GM21786 (cell line): Measurements from ENCODE around the gene MILR1.
A peak's percentile ranks its signal among the peaks of the same experiment; 100 is the strongest.
"Not testable (repeated sequence)": the region's sequence is repeated elsewhere in the genome, so short reads cannot be mapped to it uniquely, and the experiment has no call there.

Experiments used
- ATAC-seq: cut with Tn5 transposase; IDR thresholded peaks from one replicate; pipeline ENCODE4 v1.9.1; 2021; ENCODE audit not compliant: unreplicated experiment

The MILR1 gene

GRCh38 chr17:64466834-64467233 lies 17.9 kb downstream of the MILR1 start:
- ATAC-seq, result not testable (repeated sequence)

- ATAC-seq, result no peak
Observed at GRCh38 chr17:64470625-64471024, 21.7 kb downstream of the MILR1 start.

- ATAC-seq, result no peak
Observed at GRCh38 chr17:64471440-64471839, 22.5 kb downstream of the MILR1 start.

GRCh38 chr17:64472564-64472963 lies 23.6 kb downstream of the MILR1 start:
- ATAC-seq, result no peak

DNA sequence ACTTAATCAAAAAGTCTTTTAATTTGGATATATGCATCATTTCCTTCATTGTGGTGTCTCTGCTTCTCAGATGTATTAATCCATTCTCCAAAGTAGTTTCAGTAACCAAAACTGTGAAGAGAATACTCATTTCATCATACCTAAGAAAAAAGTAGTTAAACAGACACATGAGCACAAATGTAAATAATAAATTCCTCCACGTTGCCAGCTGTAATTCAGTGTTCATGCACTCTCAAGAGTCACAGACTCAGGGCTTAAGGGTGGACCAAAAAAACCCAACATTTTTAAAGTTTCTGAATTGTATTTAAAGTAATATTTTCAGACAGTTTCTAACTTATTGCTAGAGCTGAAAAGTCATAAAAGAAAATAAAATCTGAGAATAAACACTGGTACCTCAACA lies 28.9 kb downstream of the MILR1 start:
- no peak for ATAC-seq

- ATAC-seq, result no peak
Observed at GRCh38 chr17:64480951-64481350, 32.0 kb downstream of the MILR1 start.

- no peak for ATAC-seq
Observed at GRCh38 chr17:64484380-64484779, 35.5 kb downstream of the MILR1 start.

- ATAC-seq, result no peak
Observed at GRCh38 chr17:64488301-64488700, 39.4 kb downstream of the MILR1 start.

GRCh38 chr17:64491034-64491860 lies 42.3 kb downstream of the MILR1 start:
- no peak for ATAC-seq

DNA sequence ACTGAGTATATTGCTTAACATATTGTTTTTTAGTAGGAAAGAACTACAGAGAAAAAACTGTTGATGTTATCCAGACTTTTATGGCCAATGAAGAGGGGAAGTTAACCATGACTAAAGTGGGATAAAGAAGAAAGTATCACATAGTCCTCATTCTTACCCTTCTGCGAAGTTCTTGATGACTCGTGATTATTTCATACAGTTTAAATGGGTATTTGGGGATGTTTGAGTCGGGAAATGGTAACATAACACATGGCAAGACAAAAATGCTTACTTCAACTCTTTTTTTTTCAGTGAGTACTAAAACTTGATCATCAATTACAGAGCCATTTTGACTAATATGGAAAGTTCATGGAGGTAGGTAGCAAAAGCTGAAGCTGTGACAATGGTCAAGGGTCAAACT lies 43.1 kb downstream of the MILR1 start:
- ATAC-seq, result no peak

- ATAC-seq, result no peak
Observed at GRCh38 chr17:64492481-64493109, 43.7 kb downstream of the MILR1 start.

DNA sequence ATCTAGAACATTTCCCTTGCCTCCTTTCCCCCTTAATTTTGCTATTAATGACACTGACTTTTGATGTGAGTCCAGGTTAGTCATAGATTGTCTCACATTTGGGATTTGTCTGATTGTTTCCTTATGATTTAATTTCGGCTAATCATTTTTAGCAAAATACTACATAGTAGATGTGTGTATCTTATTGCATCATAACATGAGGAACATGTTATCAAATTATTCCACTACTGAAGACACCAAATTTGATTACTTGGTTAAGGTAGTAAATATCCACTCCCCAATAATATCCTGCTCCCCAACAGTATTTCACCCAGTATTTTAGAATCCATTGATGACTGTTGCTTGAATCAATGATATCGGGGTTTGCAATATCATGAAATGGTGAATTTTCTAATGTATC lies 45.2 kb downstream of the MILR1 start:
- ATAC-seq, result no peak

DNA sequence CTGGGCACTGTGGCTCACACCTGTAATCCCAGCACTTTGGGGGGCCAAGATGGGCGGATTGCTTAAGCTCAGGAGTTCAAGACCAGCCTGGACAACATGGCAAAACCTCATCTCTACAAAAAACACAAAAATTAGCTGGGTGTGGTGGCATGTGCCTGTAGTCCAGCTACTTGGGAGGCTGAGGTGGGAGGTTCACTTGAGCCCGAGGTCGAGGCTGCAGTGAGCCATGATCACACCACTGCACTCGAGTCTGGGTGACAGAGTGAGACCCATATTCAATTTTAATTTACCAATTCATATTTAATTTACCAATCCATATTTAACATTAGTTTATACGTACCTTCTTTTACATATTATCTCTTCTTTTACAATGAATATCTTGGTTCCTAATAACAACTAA lies 46.4 kb downstream of the MILR1 start:
- ATAC-seq, result not testable (repeated sequence)

- ATAC-seq, result no peak
Observed at GRCh38 chr17:64496348-64496785, 47.5 kb downstream of the MILR1 start.

- ATAC-seq, result peak; percentile 73
Observed at GRCh38 chr17:64496786-64497564, 48.1 kb downstream of the MILR1 start, which contains the start of gene POLG2. Gene POLG2 (minus strand): TSS chr17:64497054. CDS start chr17:64496968, 86 bp downstream.

DNA sequence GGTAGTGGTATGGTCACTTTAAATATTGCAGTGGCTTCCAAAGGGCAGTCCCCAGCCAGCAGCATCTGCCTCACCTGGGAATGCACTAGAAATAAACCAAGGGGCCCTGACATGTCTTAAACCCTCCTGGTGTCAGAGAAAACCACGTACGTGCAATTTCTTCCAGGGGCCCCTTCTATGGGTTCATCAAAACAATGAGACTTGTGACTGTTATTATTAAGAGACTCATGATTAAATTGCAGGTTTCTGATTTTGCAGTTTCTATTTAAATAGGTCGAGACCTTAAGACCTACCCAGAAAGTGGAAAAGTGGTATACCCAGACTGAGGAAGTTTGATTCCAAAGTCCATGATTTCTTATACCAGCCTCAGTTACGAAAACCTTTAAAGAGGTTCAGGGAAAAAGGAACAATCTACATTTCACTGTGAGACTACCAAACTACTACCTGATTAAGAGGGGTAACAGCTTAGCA lies 48.7 kb downstream of the MILR1 start:
- no peak for ATAC-seq

GRCh38 chr17:64498308-64499203 lies 49.6 kb downstream of the MILR1 start:
- no peak for ATAC-seq

- ATAC-seq, result no peak
Observed at GRCh38 chr17:64499805-64500486, 51.0 kb downstream of the MILR1 start.

DNA sequence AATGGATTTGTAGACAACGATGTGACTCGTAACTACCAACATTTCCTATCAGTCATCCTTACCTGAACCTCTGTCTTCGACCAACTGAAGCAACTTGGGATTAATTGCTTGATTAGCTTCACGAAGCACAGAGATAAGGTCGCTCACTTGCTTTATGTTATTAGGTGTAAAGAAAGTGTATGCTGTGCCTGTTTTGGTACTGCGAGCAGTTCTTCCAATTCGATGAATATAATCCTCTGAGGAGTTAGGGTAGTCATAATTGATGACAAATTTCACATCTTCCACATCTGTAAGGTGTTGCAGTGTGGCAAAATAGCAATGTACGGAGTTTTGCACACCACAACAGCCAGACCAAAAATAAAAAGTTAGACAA lies 51.6 kb downstream of the MILR1 start:
- ATAC-seq, result no peak
